Measurements from ENCODE around the gene JADE2.
"Not testable (repeated sequence)": the region's sequence is repeated elsewhere in the genome, so short reads cannot be mapped to it uniquely, and the experiment has no call there.

The JADE2 gene

GRCh38 chr5:134594797-134595457, 69.5 kb downstream of the JADE2 start:
- no peak for DNase-seq

- no peak for DNase-seq
Measured at GRCh38 chr5:134595458-134595838, 70.0 kb downstream of the JADE2 start.

GRCh38 chr5:134599820-134600219, 74.3 kb downstream of the JADE2 start:
- not testable (repeated sequence) for DNase-seq

GRCh38 chr5:134600600-134600999, 75.1 kb downstream of the JADE2 start:
- no peak for DNase-seq

GRCh38 chr5:134603059-134603458, 77.6 kb downstream of the JADE2 start:
- DNase-seq, result no peak

GRCh38 chr5:134604908-134605307, 79.4 kb downstream of the JADE2 start:
- DNase-seq, result no peak

GRCh38 chr5:134606726-134607125, 81.3 kb downstream of the JADE2 start:
- no peak for DNase-seq

GRCh38 chr5:134608555-134608954, 83.1 kb downstream of the JADE2 start:
- no peak for DNase-seq

GRCh38 chr5:134609232-134609851, 83.9 kb downstream of the JADE2 start:
- DNase-seq, result no peak

GRCh38 chr5:134610725-134611124, 85.3 kb downstream of the JADE2 start:
- no peak for DNase-seq

GRCh38 chr5:134611515-134611914, 86.0 kb downstream of the JADE2 start:
- no peak for DNase-seq

- DNase-seq, result no peak
Measured at GRCh38 chr5:134614450-134615085, 89.1 kb downstream of the JADE2 start.

GRCh38 chr5:134620634-134621033, 95.2 kb downstream of the JADE2 start:
- no peak for DNase-seq

- no peak for DNase-seq
Measured at GRCh38 chr5:134625559-134625958, 100.1 kb downstream of the JADE2 start.

GRCh38 chr5:134626369-134627014, 101.0 kb downstream of the JADE2 start:
- no peak for DNase-seq

Measured in left hindlimb (tissue), 1 donor.